HCT116 (cell line): ENCODE data around the gene GPX5. TPM values are rescaled to one million over a fixed set of nuclear protein-coding genes. Genes with fewer than 3 reads are reported as not detected.
"Not testable (repeated sequence)": the region's sequence is repeated elsewhere in the genome, so short reads cannot be mapped to it uniquely, and the experiment has no call there.

Source experiments
- ATAC-seq: fragments of 200-7000 bp; cut with Tn5 transposase; 2 replicates; pipeline ENCODE4 v1.9.1; 2020; ENCODE audit warnings: mild to moderate bottlenecking, moderate library complexity
- BruUV-seq: library from RNA; stranded (reverse); fragments of 400-500 nt; replicated peaks from 2 replicates; lab custom pipeline; 2021; lab: Mats Ljungman, UMichigan
- CTCF ChIA-PET: fragments of 300-600 bp; sonication (Branson Sonifier 250); formaldehyde crosslinking; loops from one replicate; lab custom pipeline; 2021; ENCODE audit warnings: antibody characterized with exemption; lab: Charles Lee
- POLR2A ChIA-PET: fragments of 300-600, 350-600 bp; sonication (Branson Sonifier 250); formaldehyde crosslinking; loops from one replicate; lab custom pipeline; 2021; ENCODE audit warnings: antibody characterized with exemption; lab: Charles Lee
- RAD21 ChIA-PET, 2 experiments: fragments of 300-600 bp; sonication (Branson Sonifier 250); formaldehyde crosslinking; loops; one replicate each; lab custom pipeline; 2023; ENCODE audit warnings: low total read pairs in 2 of 2; ENCODE audit not compliant: uncharacterized antibody in 2 of 2, unreplicated experiment in 2 of 2, low non-redundant PET in 1 of 2; lab: Charles Lee
- DNase-seq: peaks from one replicate; pipeline ENCODE4 v3.0.0-alpha.2; 2010; ENCODE audit warnings: low read depth, low spot score
- H2AFZ ChIP-seq: fragments of 200-600 bp; shearing (Covaris generic), sonication (generic); 2 replicates; pipeline ENCODE4 v1.6.1; 2017; ENCODE audit warnings: low read depth, mixed run types, mixed read lengths, antibody characterized with exemption, low read length; ENCODE audit not compliant: poor library complexity, severe bottlenecking
- H3K27ac ChIP-seq: 2 replicates; pipeline ENCODE4 v1.5.1; 2012; ENCODE audit warnings: low read depth, low read length
- H3K27me3 ChIP-seq: fragments of 200-600 bp; sonication (generic); 2 replicates; pipeline ENCODE4 v1.6.1; 2016; ENCODE audit warnings: mixed run types, low read length, mixed read lengths; ENCODE audit not compliant: insufficient read depth
- H3K36me3 ChIP-seq, 2 experiments: fragments of 200-500 bp in 1 of 2; fragments of 200-600 bp in 1 of 2; sonication (Bioruptor generic) in 1 of 2; sonication (generic) in 1 of 2; 2 replicates each; pipeline versions ENCODE4 v1.5.1 to v1.6.1; 2014 to 2016; ENCODE audit warnings: low read length in 2 of 2, inconsistent platforms in 1 of 2, mixed read lengths in 1 of 2, mixed run types in 1 of 2; ENCODE audit not compliant: insufficient read depth in 2 of 2, control insufficient read depth in 1 of 2
- H3K4me1 ChIP-seq, 2 experiments: fragments of 200-600 bp in 1 of 2; sonication (generic) in 1 of 2; 2 replicates each; pipeline versions ENCODE4 v1.5.1 to v1.6.1; 2012 to 2017; ENCODE audit warnings: low read length in 2 of 2, inconsistent platforms in 1 of 2, mild to moderate bottlenecking in 1 of 2, mixed read lengths in 1 of 2, mixed run types in 1 of 2, moderate library complexity in 1 of 2; ENCODE audit not compliant: insufficient read depth in 2 of 2, control insufficient read depth in 1 of 2
- H3K4me2 ChIP-seq: fragments of 200-600 bp; sonication (generic); 2 replicates; pipeline ENCODE4 v1.6.1; 2017; ENCODE audit warnings: mixed run types, low read length, mixed read lengths
- H3K4me3 ChIP-seq, 2 experiments: fragments of 200-600 bp in 1 of 2; sonication (generic) in 1 of 2; replicated peaks in 1 of 2; 2 replicates each; pipeline ENCODE4 v1.5.1; 2011 to 2016; ENCODE audit warnings: low read length in 2 of 2, control low read depth in 1 of 2, low read depth in 1 of 2, mild to moderate bottlenecking in 1 of 2, mixed read lengths in 1 of 2, mixed run types in 1 of 2
- H3K79me2 ChIP-seq: fragments of 200-600 bp; sonication (generic); 2 replicates; pipeline ENCODE4 v1.6.1; 2017; ENCODE audit warnings: mild to moderate bottlenecking, mixed run types, low read length, moderate library complexity, mixed read lengths; ENCODE audit not compliant: insufficient read depth
- H3K9ac ChIP-seq: fragments of 200-600 bp; sonication (generic); 2 replicates; pipeline ENCODE4 v1.6.1; 2016; ENCODE audit warnings: low read length, mixed read lengths
- H3K9me2 ChIP-seq: fragments of 200-600 bp; sonication (generic), shearing (Covaris generic); 2 replicates; pipeline ENCODE4 v1.6.1; 2017; ENCODE audit warnings: mixed run types, mild to moderate bottlenecking, moderate library complexity; ENCODE audit not compliant: insufficient read depth
- H3K9me3 ChIP-seq, 2 experiments: fragments of 200-500 bp in 1 of 2; fragments of 200-600 bp in 1 of 2; sonication (Bioruptor generic) in 1 of 2; sonication (generic) in 1 of 2; 2 replicates each; pipeline ENCODE4 v1.6.1; 2014 to 2017; ENCODE audit warnings: low read length in 2 of 2, mixed read lengths in 2 of 2, inconsistent platforms in 1 of 2, low read depth in 1 of 2, mild to moderate bottlenecking in 1 of 2, mixed run types in 1 of 2, moderate library complexity in 1 of 2; ENCODE audit not compliant: control insufficient read depth in 1 of 2, insufficient read depth in 1 of 2
- H4K20me1 ChIP-seq: fragments of 200-600 bp; sonication (generic), shearing (Covaris generic); 2 replicates; pipeline ENCODE4 v1.6.1; 2017; ENCODE audit warnings: mixed run types, mild to moderate bottlenecking, moderate library complexity; ENCODE audit not compliant: insufficient read depth
- intact Hi-C: fragments of 100-400 bp; cut with micrococcal nuclease; formaldehyde crosslinking; loops from 2 replicates; pipeline ENCODE4 v1.10.0; 2022
- total RNA-seq: library from RNA; stranded (reverse); gene quantifications from one replicate; pipeline ENCODE4 v1.2.1, GENCODE V29; 2021; ENCODE audit not compliant: unreplicated experiment
- TF ChIP-seq, protein P1 (sequence below): IDR thresholded peaks from 2 replicates; pipeline ENCODE4 v1.6.1; 2012; ENCODE audit warnings: low read depth

Gene GPX5
- total RNA-seq, 1 experiment from 2014 or later: not detected

DNA sequence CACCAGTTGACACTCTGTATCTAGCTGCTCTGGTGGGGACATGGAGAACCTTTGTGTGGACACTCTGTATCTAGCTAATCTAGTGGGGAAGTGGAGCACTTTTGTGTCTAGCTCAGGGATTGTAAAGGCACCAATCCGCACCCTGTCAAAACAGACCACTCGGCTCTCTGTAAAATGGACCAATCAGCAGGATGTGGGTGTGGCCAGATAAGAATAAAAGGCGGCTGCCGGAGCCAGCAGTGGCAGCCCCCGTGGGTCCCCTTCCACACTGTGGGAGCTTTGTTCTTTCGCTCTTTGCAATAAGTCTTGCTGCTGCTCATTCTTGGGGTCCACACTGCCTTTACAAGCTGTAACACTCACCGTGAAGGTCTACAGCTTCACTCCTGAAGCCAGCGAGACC is 13.3 kb upstream of the GPX5 start:
- H3K27me3 ChIP-seq, H2AFZ ChIP-seq, H3K9me3 ChIP-seq, H3K27ac ChIP-seq, H3K4me1 ChIP-seq, CTCF ChIA-PET, H3K9me2 ChIP-seq, H3K9ac ChIP-seq, H3K36me3 ChIP-seq, ATAC-seq, intact Hi-C loops, H3K79me2 ChIP-seq, H4K20me1 ChIP-seq, BruUV-seq, RAD21 ChIA-PET, H3K4me2 ChIP-seq, H3K4me3 ChIP-seq, DNase-seq: not testable (repeated sequence)
- POLR2A ChIA-PET: interaction anchor here (1.2 kb wide), 1 partner anchor 1335 kb away, joined by 3 read pairs; no protein-coding TSS in a partner anchor

DNA sequence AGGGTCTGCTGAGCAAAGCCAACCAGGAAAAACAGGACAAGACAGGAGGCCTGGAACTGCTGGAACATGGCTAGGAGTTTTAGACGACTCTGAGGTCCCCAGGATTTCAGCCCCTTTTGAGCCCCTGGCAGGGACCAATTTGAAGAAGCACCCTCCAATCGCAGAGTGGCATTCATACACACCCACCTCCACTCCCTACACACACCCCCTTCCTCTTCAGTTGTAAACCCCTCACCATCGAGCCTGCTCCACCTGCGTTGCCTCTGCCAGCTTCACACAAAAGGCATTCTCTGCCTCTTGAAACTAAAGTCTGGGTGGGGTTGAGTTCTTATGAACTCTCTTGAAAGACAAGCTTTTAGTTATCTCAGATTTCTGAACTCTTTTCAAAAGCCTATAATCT is 10.0 kb upstream of the GPX5 start, which contains the start of gene GPX6:
GPX6 (minus strand) TSS at position 118 of the 400 bp plus-strand sequence; CDS start at position 68, 50 bp downstream.
- DNase-seq (no peak), ATAC-seq (no peak)
- Histone ChIP-seq H3K4me2 (no peak within 1 kb of the TSS), H3K9ac (no peak within 1 kb of the TSS), H3K4me1 (no peaks in the 10 kb centered on the region), H4K20me1 (no peaks in the 10 kb centered on the region), H3K27me3 (no peaks in the 10 kb centered on the region; the same call in 1 of the 2 replicates), H3K4me3 (no peak within 1 kb of the TSS), H3K9me3 (no peaks in the 10 kb centered on the region), H3K27ac (no peak within 1 kb of the TSS), H2AFZ (no peak within 1 kb of the TSS), H3K36me3 (no peaks in the 10 kb centered on the region), H3K9me2 (no peaks in the 10 kb centered on the region), H3K79me2 (no peaks in the 10 kb centered on the region)
- TF ChIP-seq, protein P1, sequence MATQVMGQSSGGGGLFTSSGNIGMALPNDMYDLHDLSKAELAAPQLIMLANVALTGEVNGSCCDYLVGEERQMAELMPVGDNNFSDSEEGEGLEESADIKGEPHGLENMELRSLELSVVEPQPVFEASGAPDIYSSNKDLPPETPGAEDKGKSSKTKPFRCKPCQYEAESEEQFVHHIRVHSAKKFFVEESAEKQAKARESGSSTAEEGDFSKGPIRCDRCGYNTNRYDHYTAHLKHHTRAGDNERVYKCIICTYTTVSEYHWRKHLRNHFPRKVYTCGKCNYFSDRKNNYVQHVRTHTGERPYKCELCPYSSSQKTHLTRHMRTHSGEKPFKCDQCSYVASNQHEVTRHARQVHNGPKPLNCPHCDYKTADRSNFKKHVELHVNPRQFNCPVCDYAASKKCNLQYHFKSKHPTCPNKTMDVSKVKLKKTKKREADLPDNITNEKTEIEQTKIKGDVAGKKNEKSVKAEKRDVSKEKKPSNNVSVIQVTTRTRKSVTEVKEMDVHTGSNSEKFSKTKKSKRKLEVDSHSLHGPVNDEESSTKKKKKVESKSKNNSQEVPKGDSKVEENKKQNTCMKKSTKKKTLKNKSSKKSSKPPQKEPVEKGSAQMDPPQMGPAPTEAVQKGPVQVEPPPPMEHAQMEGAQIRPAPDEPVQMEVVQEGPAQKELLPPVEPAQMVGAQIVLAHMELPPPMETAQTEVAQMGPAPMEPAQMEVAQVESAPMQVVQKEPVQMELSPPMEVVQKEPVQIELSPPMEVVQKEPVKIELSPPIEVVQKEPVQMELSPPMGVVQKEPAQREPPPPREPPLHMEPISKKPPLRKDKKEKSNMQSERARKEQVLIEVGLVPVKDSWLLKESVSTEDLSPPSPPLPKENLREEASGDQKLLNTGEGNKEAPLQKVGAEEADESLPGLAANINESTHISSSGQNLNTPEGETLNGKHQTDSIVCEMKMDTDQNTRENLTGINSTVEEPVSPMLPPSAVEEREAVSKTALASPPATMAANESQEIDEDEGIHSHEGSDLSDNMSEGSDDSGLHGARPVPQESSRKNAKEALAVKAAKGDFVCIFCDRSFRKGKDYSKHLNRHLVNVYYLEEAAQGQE: no peak
- ChIA-PET POLR2A (no interaction called here), RAD21 (no interaction called here), CTCF (no interaction called here)
- intact Hi-C loops: no loop called here
- no TSS peak for BruUV-seq
